Ovary (tissue), 3 donors: ENCODE measurements around the gene MVB12A.

ENCODE experiments used
- POLR2A ChIP-seq: fragments of 450-650 bp; IDR thresholded peaks from one replicate; pipeline ENCODE4 v1.6.1; 2017; ENCODE audit warnings: antibody characterized with exemption, mild to moderate bottlenecking, moderate library complexity
- TF ChIP-seq, protein P1 (sequence below), 3 donors: fragments of 450-650 bp in 2 of 3; fragments of 200-600 bp in 1 of 3; IDR thresholded peaks; one replicate each; pipeline versions ENCODE4 v1.5.1 to v1.8.0; 2016 to 2022; ENCODE audit warnings: antibody characterized with exemption in 3 of 3, mild to moderate bottlenecking in 1 of 3
- donor health status: DM: no; HTN: no; CAD: no.

DNA sequence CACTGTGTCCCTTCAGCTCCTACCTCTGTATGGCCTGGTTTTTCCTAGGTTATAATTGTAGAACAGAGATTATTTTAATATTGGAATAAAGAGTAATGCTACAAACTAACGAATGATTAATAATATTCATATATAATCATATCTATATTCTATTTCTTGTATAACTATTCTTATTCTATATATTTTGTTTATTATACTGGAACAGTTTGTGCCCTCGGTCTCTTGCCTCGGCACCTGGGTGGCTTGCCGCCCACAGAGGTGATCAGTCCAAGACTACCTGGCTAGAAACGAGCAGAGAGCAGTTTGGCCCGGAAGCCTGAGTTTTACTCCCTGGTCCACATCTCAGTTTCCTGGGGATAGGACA lies 46.6 kb downstream of the MVB12A start:
- TF ChIP-seq, protein P1, sequence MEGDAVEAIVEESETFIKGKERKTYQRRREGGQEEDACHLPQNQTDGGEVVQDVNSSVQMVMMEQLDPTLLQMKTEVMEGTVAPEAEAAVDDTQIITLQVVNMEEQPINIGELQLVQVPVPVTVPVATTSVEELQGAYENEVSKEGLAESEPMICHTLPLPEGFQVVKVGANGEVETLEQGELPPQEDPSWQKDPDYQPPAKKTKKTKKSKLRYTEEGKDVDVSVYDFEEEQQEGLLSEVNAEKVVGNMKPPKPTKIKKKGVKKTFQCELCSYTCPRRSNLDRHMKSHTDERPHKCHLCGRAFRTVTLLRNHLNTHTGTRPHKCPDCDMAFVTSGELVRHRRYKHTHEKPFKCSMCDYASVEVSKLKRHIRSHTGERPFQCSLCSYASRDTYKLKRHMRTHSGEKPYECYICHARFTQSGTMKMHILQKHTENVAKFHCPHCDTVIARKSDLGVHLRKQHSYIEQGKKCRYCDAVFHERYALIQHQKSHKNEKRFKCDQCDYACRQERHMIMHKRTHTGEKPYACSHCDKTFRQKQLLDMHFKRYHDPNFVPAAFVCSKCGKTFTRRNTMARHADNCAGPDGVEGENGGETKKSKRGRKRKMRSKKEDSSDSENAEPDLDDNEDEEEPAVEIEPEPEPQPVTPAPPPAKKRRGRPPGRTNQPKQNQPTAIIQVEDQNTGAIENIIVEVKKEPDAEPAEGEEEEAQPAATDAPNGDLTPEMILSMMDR (IDR thresholded peaks at IDR 0.05) = no peak
- no peak for TF ChIP-seq POLR2A
